Adrenal gland (tissue), 12 donors: ENCODE data around the gene JADE2. TPM values are rescaled to one million over a fixed set of nuclear protein-coding genes. Genes with fewer than 3 reads are reported as not detected.

ENCODE experiments used
- DNase-seq, 7 donors: peaks; one replicate each; pipeline ENCODE4 v3.0.0-alpha.2; 2019 to 2020
- H3K27ac ChIP-seq, 5 donors: fragments of 200-600 bp; sonication (generic) in 4 of 5; 1 replicate in 3 of 5; 2 replicates in 2 of 5; pipeline versions ENCODE4 v1.5.1 to v1.8.0; 2016 to 2020; ENCODE audit warnings: mild to moderate bottlenecking in 1 of 5
- H3K27me3 ChIP-seq: fragments of 200-600 bp; 2 replicates; pipeline ENCODE4 v1.8.0; 2021
- H3K36me3 ChIP-seq, 2 donors: fragments of 200-600 bp; replicated peaks in 1 of 2; 1 replicate in 1 of 2; 2 replicates in 1 of 2; pipeline versions ENCODE4 v1.5.1 to v1.8.0; 2018 to 2022
- H3K4me1 ChIP-seq, 2 donors: fragments of 200-600 bp; replicated peaks in 1 of 2; 1 replicate in 1 of 2; 2 replicates in 1 of 2; pipeline versions ENCODE4 v1.5.1 to v1.8.0; 2018 to 2021
- H3K4me3 ChIP-seq, 4 donors: fragments of 200-600 bp; sonication (generic) in 3 of 4; one replicate each; pipeline ENCODE4 v1.5.1; 2016 to 2018
- H3K9me3 ChIP-seq, 3 donors: fragments of 200-600 bp; sonication (generic) in 1 of 3; replicated peaks in 1 of 3; 1 replicate in 2 of 3; 2 replicates in 1 of 3; pipeline versions ENCODE4 v1.5.1 to v1.8.0; 2016 to 2021
- CTCF ChIP-seq, 6 experiments: fragments of 450-650 bp in 4 of 6; fragments of 200-600 bp in 2 of 6; sonication (generic) in 1 of 6; IDR thresholded peaks; 1 replicate in 5 of 6; 2 replicates in 1 of 6; pipeline versions ENCODE4 v1.5.1 to v1.8.0; 2016 to 2021; ENCODE audit warnings: antibody characterized with exemption in 6 of 6, mild to moderate bottlenecking in 2 of 6, moderate library complexity in 1 of 6
- POLR2A ChIP-seq, 2 donors: fragments of 450-650 bp; IDR thresholded peaks; one replicate each; pipeline ENCODE4 v1.6.1; 2017; ENCODE audit warnings: antibody characterized with exemption in 2 of 2, mild to moderate bottlenecking in 2 of 2, moderate library complexity in 1 of 2
- WGBS, 4 donors: extraction: QIAGEN DNeasy Blood & Tissue Kit in 2 of 4; methylation state at CpG; one replicate each; pipeline versions ENCODE4 v1.1.5 to v1.1.7; 2013 to 2017; 5-methylcytosine and 5-hydroxymethylcytosine counted together
- intact Hi-C, 2 donors: fragments of 100-400 bp; cut with DNase I; formaldehyde crosslinking; loops; one replicate each; pipeline versions ENCODE4 v1.14.1 to v1.15.0; 2022 to 2023
- polyA plus RNA-seq, 3 donors: library from polyadenylated mRNA; stranded (reverse); fragments of 200-250 nt in 2 of 3; fragments of 350-450 nt in 1 of 3; fragmentation: Illumina TruSeq in 1 of 3; extraction: RNeasy Lipid Tissue Mini Kit (QIAGEN cat#74804) in 1 of 3; gene quantifications; one replicate each; pipeline ENCODE4 v1.2.3, GENCODE V29; 2013 to 2014
- total RNA-seq, 9 donors: library from RNA; depleted of rRNA in 4 of 9; stranded (reverse); fragments of >200 nt in 4 of 9; fragments of 120-200 nt in 1 of 9; fragmentation: NEBNext Ultra II Directional in 1 of 9; extraction: Animal tissue kit (Norgen Biotek cat#: 25700) in 1 of 9; gene quantifications; one replicate each; pipeline versions ENCODE4 v1.1.0 to v1.2.4, GENCODE V29; 2013 to 2023
- donor health status: healthy with polysubstance abuse.
- donor health status: Bipolar disorder and iron deficiency.
- donor health status: DM: yes; HTN: yes; CAD: no.
- donor health status: DM: no; HTN: no; CAD: no.
- donor health status: DM: no; HTN: no; CAD: no.
- donor health status: DM: yes; HTN: yes; CAD: no.

The JADE2 gene
- total and polyA plus RNA-seq, 12 donors = 7.9 to 180 (median 70.2) TPM

DNA sequence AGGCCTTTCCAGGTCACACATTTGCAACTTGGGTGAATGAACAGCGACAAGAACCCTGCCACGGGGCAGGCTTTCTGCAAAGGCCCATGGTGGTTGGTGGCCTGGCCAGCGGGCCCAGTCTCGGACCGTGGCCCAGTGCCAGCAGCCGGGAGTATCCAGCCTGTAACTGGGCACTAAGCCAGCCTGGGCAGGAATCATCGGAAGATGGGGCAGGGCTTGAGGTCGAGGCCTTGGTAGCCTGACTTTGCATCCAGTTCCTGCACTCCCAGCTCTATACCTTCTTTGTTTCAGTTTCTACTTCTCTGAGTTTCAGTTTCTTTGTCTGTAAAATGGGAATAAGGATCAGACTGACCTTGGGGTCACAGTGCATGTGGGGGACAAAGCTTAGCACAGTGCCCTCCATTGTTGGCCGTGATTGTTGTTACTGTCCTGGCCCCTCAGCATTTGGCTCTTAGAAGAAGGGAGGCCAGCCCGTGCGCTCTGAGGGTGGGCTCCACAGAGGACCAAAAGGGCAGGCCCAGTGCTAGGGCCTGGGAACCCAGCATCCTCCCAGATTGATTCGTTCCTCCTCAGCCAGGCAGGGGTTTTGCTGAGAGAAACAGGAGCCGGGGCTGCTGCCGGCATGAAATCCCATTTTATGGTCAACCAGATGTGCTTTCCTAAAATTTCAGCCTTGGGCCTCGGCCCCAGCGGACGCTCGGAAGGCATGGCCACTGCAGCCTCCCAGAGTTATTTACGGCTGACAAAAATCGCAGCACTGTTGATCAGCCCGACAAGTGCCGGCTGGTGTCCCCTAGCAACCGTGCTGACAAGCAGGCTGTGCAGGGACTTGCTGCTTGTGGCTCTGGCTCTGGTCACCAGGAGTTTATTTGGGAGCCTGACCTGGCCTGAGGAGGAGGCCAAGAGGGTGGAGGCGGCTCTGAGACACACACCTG is 43.6 kb downstream of the JADE2 start:
- Histone ChIP-seq H3K9me3 (no peaks in the 10 kb centered on the region), H3K4me1 (peaks cover 35 to 51% of the 10 kb centered on the region in 2 donors), H3K4me3 (peak overlapping the region in 1 of 4 donors; percentile 31), H3K27ac (peak overlapping the region; percentile 75 to 93 (median 82)), H3K27me3 (no peaks in the 10 kb centered on the region), H3K36me3 (peaks cover 0 to 70% of the 10 kb centered on the region in 2 donors)
- no peak for TF ChIP-seq CTCF (IDR thresholded peaks at IDR 0.05)
- no peak for TF ChIP-seq POLR2A (IDR thresholded peaks at IDR 0.05)
- WGBS, 4 donors = 15 to 34% (median 28%) methylated on average over 9 to 24 of the region's 24 CpGs
- intact Hi-C loops = loop anchor here in 1 of 2 donors (5.0 kb wide), 1 partner anchor 42 kb away; the partner anchor contains the start of gene JADE2
- DNase-seq = peak; percentile 94 to 99 (median 98)

DNA sequence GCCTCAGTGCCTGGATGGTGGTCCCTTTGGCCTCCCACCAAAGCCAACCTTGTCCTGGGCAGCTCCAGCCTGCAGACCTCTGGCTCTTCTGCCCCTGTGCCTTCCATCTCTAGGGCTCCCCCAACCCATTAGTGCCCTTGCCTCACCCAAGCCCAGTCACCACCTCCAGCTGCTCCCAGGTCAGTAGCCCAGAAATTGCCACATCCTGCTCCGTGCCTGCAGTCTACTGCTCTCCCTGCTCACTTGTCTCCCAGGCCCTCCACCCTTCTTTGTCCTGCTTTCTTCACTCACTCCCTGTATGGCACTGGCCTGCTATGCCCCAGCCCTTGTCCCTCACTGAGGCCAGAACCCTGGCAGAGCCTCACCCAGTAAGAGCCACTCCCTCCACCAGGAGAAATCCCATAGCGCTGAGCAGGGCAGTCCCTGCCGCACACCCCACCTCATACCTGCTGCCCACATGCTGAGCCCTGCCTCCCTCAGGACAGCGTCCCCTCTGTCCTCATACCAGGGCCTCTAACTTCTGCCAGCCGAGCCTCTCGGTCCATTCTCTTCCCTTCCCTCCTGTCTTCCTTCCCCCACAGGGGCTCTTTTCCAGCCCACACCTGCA is 44.4 kb downstream of the JADE2 start:
- H3K9me3 ChIP-seq = no peaks in the 10 kb centered on the region
- intact Hi-C loops = loop anchor here in 1 of 2 donors (5.0 to 10.0 kb wide), 2 partner anchors 43 to 155 kb away; partner anchors contain the start of genes CDKN2AIPNL and JADE2
- H3K4me1 ChIP-seq = peaks cover 35 to 51% of the 10 kb centered on the region in 2 donors
- peak overlapping the region; percentile 75 to 93 (median 82) for H3K27ac ChIP-seq
- 61 to 83% (median 82%) methylated on average over 6 of the region's 6 CpGs for WGBS, 4 donors
- peaks cover 0 to 70% of the 10 kb centered on the region in 2 donors for H3K36me3 ChIP-seq
- DNase-seq = peak in 3 of 7 donors; percentile 58 to 70 (median 60)
- H3K27me3 ChIP-seq = no peaks in the 10 kb centered on the region
- TF ChIP-seq CTCF (IDR thresholded peaks at IDR 0.05) = no peak
- no peak for TF ChIP-seq POLR2A (IDR thresholded peaks at IDR 0.05)
- no peak overlapping the region for H3K4me3 ChIP-seq

- Histone ChIP-seq H3K4me1 (peaks cover 35 to 51% of the 10 kb centered on the region in 2 donors), H3K36me3 (peaks cover 0 to 70% of the 10 kb centered on the region in 2 donors), H3K27ac (peak overlapping the region in 3 of 5 donors; percentile 34 to 93 (median 93)), H3K9me3 (no peaks in the 10 kb centered on the region), H3K4me3 (no peak overlapping the region), H3K27me3 (no peaks in the 10 kb centered on the region)
- peak in 1 of 7 donors; percentile 13 for DNase-seq
- intact Hi-C loops = loop anchor here in 1 of 2 donors (10.0 kb wide), 1 partner anchor 156 kb away; the partner anchor contains the start of gene CDKN2AIPNL
- WGBS, 4 donors = 89 to 92% (median 91%) methylated on average over 9 of the region's 9 CpGs
- TF ChIP-seq POLR2A (IDR thresholded peaks at IDR 0.05) = no peak
Observed at GRCh38 chr5:134570365-134570758, 44.9 kb downstream of the JADE2 start.

DNA sequence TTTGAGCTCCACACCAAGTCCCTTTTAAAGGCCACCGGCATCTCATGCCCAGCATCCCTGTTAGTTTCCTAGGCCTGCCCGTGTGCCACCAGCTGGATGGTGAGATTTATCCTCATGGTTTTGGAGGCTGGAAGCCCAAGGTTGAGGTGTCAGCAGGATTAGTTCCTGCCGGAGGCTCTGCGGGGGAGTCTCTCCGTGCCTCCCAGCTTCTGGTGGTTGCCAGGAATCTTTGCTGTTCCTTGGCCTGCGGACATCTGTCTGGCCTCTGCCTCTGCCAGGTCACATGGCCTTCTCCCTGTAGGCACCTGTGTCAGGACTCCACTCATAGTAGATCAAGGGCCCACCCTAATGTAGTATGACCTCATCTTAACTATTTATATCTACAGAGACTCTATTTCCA is 45.4 kb downstream of the JADE2 start:
- H3K27me3 ChIP-seq = no peaks in the 10 kb centered on the region
- H3K4me3 ChIP-seq = no peak overlapping the region
- peaks cover 35 to 53% of the 10 kb centered on the region in 2 donors for H3K4me1 ChIP-seq
- peak overlapping the region in 3 of 5 donors; percentile 34 to 93 (median 93) for H3K27ac ChIP-seq
- intact Hi-C loops = loop anchor here in 1 of 2 donors (10.0 kb wide), 1 partner anchor 156 kb away; the partner anchor contains the start of gene CDKN2AIPNL
- peak in 6 of 7 donors; percentile 63 to 82 (median 74) for DNase-seq
- TF ChIP-seq CTCF (IDR thresholded peaks at IDR 0.05) = no peak
- TF ChIP-seq POLR2A (IDR thresholded peaks at IDR 0.05) = no peak
- no peaks in the 10 kb centered on the region for H3K9me3 ChIP-seq
- 43 to 54% (median 48%) methylated on average over 5 to 6 of the region's 6 CpGs for WGBS, 4 donors
- H3K36me3 ChIP-seq = peaks cover 0 to 70% of the 10 kb centered on the region in 2 donors
